NCI-H446 treated with DMSO at 0.1 percent for 48 hours (cell line): ENCODE measurements around the gene TANGO6.
"Not testable (repeated sequence)": the region's sequence is repeated elsewhere in the genome, so short reads cannot be mapped to it uniquely, and the experiment has no call there.

Experiments used
- DNase-seq: peaks from one replicate; lab custom pipeline; 2025; lab: John Stamatoyannopoulos, UW

TANGO6 gene

GRCh38 chr16:69118468-69118867 is 275.1 kb downstream of the TANGO6 start:
- no peak for DNase-seq

GRCh38 chr16:69118994-69119393 is 275.7 kb downstream of the TANGO6 start:
- no peak for DNase-seq

- DNase-seq, result no peak
These were observed 276.2 kb downstream of the TANGO6 start for GRCh38 chr16:69119536-69119935.

GRCh38 chr16:69120096-69120664 is 276.8 kb downstream of the TANGO6 start:
- no peak for DNase-seq

GRCh38 chr16:69123910-69124309 is 280.6 kb downstream of the TANGO6 start:
- peak; percentile 25 for DNase-seq

DNA sequence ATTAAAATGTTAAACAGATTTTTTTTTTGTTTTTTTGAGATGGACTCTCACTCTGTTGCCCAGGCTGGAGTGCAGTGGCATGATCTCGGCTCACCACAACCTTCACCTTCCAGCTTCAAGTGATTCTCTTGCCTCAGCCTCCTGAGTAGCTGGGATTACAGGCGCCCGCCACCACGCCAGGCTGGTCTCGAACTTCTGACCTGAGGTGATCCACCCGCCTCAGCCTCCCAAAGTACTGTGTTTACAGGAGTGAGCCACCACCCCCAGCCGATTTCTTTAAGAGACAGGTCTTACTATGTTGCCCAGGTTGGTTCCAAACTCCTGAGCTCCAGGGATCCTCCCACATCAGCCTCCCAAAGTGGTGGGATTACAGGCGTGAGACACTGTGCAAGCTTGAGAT is 281.1 kb downstream of the TANGO6 start:
- DNase-seq, result not testable (repeated sequence)

- not testable (repeated sequence) for DNase-seq
These were observed 281.6 kb downstream of the TANGO6 start for GRCh38 chr16:69124961-69125360.

DNA sequence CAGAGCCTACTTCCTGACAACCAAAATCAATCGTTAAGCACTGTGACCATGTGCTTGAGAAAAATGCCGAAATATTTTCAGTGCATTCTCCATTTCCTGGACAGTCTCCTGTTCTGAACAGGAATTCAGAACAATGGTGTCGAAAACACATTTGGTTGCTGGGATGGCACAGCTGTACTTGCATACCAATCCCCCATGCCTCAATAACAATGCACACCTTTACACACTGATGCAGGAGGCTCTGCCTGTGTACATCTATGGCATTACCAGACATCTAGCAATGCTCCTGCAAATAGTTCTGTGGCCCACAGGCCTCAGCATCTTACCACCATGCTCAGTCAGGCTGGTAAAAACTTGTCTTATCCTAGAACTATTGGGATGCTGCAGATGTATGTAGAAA is 282.9 kb downstream of the TANGO6 start:
- DNase-seq, result no peak

GRCh38 chr16:69126801-69127200 is 283.5 kb downstream of the TANGO6 start:
- not testable (repeated sequence) for DNase-seq

- no peak for DNase-seq
These were observed 284.7 kb downstream of the TANGO6 start for GRCh38 chr16:69127966-69128510.

GRCh38 chr16:69130461-69130860 is 287.1 kb downstream of the TANGO6 start:
- no peak for DNase-seq

DNA sequence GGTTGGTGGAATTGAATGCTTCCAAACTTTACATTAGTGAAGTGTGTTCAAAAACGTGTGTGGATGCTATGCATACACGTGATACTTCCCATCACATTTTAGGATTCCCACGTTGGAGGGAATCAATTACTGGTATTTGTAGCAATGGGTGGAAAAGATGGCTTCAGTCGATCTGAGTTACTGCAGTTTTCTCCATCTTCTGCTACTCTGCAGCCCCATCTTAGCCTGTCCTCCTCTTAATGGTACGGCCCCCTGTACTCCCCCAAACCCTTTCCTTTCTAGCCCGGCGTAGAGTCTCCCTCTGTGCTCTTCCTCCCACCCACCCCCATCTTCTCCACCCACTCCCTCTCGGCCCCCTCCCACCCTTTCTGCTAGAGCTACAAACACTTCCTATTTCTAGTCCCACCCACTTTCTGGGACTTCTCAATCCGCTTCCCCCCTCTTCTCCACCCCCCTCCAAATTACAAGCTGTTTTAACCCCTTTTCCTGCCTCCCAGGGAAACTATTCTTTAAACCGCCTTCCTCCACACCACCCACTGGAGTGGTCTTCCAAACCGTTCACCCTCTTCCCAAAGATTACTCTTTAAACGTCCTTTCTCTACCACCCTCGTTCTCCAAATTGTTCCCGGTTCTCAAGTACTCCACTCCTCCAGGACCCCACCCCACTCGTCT is 288.0 kb downstream of the TANGO6 start:
- DNase-seq, result peak; percentile 12

DNA sequence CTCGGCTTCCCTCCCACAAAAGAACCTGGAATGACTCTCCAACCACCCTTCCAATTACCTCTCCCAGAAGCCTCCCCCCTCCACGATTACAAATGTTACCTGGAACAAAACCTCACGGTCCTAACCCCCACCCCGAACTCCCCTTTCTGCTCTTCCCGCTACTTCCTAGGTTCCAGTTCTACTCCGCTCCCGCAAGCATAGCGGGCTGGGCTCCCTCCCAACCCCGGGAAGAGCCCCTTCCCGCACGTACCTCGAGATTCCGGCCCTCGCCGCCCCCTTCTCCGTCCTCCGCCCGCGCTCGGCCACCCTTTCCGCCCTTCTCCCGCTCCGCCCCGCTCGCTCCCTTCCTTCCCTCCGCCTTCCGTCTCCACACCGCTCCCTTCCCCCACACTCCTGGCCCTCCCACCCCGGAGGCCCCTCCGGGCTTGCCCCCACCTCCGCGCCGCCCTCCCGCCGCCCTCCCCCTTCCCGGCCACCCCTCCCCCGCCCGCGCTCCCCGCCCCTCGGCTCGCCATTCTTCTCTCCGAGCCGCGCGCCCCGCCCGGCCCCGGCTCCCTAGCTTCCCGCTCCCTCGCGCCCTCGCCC is 288.6 kb downstream of the TANGO6 start:
- peak; percentile 33 for DNase-seq

DNA sequence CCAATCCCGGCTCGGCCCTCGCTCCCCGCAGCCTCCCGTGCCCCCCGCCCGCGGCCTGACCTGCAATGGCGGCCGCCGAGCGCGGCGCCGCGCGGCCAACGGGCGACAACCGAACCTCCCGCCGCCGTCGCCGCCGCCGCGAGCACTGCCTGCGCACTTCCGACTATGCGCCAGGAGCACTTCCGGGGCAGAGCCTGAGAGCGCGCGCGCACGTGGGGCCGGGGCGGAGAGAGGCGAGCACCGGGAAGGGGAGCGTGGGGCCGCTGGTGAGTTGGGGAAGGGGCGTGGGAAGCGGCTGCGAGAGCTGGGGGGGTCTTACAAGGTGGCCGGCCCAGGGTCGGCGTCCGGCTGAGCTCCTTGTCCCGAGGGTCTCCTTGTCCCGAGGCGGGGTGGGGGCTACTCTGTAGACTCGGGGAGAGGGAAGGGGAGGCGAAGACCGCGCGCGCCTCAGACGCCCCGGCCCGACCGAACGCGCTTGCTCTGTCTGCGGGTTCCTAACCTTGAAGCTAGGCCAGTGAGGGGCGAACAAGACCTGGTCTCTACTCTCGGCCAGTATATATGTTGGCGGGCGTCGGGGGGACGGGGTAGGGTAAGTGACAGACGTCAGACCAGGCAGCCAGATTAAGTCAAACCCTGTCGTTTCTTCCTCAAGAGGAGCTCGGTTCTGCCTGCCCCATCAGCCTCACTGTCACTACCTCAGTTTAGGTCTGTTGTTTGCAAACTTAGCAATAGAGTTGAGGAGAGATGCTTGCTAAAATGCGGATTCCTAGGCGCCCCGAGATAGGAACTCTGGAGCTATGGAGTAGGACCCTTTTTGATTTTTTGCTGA is 289.3 kb downstream of the TANGO6 start, which contains the start of the genes CHTF8 and UTP4:
Gene CHTF8 (minus strand): TSS at position 165 of the 829 bp plus-strand sequence. CDS start 11,130 bp downstream, outside the sequence.
Gene UTP4 (plus strand): TSS at position 226 of the 829 bp plus-strand sequence. CDS start 811 bp downstream, outside the sequence.
- DNase-seq, result peak; percentile 5

GRCh38 chr16:69133373-69133954 is 290.1 kb downstream of the TANGO6 start:
- no peak for DNase-seq
